GM21529 (cell line): ENCODE results near the gene CROCC2.

Experiments
- ATAC-seq: cut with Tn5 transposase; IDR thresholded peaks from one replicate; pipeline ENCODE4 v1.9.1; 2021; ENCODE audit not compliant: unreplicated experiment

The CROCC2 gene

DNA sequence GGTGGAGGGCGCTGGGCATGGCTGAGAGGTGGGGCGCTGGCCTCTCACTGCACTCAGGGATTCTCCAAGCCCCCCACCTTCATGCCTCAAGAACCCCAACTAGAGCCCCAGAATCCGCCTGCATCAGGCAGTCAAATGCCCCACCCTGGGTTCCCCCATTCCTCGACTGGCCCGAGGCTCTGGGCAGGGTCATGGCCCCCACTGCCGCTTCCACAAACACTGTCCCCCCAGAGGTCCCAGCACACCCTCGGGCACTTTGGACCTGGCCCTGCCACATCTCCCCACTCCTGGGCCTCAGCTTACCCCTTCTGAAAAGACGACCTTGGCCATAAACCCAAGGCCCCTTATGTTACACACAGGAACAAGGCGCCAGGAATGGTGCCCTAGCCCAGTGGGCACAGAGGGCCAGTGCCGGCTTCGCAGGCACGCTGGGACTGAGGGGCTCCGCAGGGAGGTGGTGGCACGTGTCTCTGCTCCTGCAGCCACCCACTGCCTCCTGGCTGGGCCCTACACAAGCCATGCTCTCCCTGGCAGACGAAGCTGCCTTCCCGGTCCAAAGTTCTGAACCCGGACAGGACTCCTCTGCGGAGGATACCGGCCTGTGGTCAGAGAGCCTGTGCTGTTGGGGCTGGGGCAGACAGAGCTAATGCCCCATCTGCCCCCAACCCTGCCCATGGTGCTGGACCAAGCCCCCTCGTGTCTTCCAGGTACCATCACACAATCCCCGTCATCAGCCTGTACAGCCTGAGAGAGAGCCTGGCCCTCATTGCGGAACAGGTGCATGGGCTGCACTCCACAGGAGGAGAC, 30.7 kb upstream of the CROCC2 start:
- ATAC-seq, result no peak

DNA sequence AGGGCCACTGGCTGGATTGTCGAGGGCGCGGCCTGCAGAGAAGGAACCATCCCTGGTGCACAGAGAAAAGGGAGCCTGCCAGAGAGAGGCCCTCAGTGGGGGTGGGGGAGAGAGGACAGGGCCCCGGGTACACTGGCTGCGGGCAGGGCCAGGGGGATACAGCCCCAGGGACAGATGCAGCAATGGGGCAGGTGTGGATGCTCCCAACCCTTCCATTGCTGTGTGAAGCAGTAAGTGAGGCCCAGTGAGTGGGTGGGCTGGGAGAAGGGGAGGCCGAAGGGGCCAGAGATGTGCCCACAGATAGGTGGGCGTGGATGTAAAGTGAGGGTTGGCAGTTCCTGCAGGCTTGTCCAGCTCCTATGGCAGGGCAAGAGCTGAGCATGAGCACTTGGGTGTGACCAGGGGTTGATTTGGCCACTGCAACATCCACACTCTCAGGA, 30.1 kb upstream of the CROCC2 start:
- no peak for ATAC-seq

DNA sequence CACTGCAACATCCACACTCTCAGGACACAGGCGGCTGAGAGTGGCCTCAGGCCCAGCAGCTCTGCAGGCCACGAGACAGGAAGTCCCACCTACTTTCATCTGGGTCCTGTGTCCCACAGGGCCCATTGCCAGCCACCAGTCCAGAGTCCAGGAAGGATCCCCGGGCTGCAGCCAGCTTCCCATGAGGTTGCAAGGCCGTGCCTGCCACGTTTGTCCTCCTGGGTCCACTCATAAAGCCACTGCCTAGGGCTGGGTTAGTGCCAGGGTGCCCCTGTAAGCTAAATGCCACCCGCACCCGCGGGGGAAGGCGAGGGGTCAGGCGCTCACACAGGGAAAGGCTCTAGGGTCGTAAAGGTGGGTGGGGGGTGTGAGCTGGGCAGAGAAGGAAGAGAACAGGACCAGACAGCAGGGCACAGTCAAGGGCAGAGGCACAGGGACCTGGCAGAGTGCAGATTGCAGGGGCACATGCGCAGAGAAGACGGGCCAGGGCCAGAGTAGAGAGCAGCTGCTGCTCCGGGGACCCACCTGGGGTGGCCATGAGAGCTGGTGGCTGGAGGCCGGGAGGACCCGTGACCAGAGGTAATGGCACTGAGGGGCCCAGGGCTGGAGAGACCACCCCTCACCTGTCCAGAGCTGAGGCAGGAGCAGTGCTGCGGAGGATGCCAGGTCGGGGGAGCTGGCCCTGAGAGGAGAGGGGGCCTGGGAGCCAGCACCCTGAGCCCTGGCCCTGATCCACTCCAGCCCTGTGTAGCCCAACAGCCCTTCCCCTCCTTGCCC, 29.5 kb upstream of the CROCC2 start:
- no peak for ATAC-seq

DNA sequence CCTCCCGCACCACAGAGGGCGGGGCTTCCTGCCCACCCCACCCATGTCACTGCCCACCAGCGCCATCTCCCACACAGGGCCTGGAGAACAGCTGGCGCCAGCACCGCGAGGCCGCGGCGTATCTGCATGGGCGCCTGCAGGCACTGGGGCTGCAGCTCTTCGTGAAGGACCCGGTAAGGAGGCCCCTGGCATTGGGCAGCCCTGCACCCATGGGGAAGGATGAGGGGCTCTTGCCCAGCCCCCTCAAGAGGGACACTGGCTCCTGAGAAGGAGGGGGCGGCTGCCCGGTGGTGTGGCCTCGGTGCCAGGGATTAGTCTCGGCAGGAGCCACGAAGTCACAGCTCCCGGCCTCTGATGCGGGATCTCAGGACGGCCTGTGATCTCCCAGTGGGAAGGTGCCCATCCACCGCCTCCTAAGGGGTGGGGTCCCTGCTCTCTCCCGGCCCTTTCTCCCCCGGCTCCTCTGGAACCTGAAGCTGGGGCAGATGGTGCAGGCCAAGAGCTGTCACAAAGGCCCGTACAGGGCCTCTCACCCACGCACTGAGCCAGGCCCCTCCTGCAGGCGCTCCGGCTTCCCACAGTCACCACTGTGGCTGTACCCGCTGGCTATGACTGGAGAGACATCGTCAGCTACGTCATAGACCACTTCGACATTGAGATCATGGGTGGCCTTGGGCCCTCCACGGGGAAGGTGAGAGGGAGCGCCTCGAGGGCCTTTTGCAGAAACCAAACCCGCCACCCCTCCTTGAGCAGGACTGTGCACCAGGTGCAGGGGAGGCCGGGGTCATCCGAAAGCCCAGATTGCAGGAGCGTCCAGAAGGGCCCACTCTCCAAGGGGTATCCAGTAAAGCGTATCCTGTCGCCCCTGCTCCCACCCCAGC, 28.4 kb upstream of the CROCC2 start:
- no peak for ATAC-seq

DNA sequence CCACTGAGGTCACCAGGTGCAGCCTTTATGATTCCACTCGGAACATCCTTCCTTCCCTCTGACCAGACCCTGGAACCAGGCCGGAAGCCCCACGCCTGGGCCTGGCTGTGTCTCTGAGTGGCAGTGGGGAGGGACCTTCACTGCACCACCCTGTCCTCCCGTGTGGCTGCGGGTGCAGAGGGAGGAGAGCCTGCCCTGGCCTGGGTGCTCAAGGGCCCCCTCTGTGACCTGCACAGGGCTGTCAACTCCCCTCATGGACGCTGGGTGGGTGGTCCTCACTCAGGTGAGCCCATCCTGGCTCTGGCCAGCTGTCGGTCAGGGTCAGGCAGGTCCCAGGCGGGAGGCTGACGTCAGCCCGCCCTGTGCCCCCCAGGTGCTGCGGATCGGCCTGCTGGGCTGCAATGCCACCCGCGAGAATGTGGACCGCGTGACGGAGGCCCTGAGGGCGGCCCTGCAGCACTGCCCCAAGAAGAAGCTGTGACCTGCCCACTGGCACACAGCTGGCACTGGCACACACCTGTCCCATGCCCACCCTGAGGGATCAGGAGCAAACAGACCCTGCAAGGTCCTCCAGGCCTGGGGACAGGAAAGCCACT, 27.7 kb upstream of the CROCC2 start:
- ATAC-seq, result no peak

DNA sequence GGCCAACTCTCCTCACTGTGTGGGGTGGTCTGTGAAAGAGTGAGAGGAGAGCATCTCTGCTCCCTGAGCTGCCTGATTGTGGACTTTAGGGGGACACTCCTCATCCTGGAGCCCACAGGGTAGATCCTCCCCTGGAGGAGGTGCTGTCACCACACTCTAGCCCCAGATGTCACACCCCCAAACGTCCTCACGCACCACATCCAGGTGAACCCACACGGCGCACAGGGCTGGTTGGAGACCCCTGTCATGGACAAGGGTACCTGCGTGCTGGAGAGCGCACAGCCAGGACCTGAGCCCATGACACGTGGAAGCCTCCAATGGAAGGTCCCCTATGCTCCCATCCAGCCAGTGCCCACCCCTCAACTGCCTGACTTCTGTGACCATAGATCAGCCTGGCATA, 27.0 kb upstream of the CROCC2 start:
- no peak for ATAC-seq

DNA sequence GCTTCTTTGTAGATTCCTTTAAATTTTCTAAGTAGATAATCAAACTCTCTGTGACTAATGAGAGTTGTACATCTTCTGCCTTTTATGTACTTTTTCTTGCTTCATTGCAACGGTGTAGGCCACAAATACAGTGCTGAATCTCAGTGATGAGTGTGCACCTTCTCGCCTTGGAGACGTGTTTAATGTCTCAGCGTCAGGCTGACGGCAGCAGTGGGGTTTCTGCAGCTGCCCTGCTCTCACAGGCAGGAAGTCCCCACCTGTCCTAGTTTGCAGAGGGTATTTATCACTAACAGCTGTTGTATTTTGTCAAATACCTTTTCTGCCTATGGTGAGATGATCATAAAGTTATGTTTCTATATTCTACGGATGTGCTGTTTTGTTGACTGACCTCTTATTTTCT, 24.2 kb upstream of the CROCC2 start:
- no peak for ATAC-seq

DNA sequence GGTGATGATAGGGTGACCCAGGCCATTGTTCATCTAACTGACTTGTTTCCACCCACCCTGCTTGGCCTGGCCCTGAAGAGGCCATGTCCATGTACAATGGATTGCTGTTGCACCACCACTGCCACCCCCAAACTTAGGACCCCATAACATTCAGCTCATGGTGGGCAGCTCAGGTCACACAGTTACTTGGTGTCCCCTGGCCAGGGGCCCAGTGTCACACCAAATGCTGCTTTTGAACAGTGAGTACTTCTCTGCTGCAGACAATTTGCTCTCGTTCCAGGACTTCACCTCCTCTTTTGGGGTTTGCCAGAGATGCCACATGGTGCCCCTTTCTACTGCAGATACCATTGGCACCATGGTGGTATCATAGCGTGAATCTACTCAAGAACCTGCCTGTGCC, 21.9 kb upstream of the CROCC2 start:
- ATAC-seq, result no peak

DNA sequence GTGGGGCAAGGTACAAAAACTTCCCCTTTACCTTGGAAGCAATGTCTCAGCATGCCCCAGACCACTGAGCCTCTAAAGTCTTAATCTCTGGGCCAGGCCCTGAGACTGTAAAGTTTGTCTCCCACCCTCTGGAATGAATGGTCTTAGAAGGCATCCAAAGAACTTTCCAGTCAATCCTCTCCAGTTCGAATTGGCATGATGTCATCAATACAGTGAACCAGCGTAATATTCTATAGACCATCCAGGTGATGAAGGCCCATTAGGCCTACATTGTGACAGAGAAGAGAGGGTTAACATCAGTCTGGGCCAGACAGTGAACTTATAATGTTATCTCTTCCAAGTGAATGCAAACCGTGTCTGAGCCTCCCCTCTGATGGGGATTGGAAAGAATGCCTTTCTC, 21.4 kb upstream of the CROCC2 start:
- no peak for ATAC-seq

DNA sequence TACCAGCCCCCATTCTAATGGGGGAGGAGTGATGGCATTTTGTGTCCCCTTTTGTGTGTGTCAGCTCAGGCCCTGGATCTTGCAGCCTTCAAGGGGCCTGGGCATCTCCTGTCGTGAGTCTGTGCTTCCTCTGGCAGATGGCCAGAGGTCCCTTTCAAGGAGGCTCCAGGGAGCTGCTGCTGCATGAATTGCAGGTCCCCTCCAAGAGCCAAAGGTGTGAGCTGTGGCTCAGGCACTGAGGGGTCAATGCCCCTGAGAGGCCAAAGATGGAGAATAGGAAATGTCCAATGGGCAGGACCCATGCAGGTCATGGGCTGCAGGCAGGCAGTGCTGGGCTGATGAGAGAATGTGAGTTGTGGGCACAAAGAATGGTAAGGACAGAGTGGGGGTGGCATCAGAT, 20.6 kb upstream of the CROCC2 start:
- ATAC-seq, result no peak

DNA sequence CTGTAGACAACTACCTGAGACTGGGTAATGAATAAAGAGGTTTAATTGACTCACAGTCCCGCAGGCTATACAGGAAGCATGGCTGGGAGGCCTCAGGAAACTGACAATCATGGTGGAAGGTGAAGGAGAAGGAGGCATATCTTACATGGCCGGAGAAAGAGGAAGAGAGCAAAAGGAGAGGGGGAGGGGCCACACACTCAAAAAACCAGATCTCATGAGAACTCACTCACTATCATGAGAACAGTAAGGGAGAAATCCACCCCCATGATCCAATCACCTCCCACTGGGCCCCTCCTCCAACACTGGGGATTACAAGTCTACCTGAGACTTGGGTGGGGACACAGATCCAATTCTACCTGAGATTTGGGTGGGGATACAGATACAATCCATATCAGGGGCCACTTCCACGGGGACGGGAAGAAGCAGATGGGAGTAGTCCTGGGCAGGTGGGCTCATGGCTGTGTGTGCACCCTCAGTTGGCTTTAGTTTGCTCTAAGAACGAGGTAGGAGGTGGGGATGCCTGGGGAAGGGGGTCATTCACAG, 20.0 kb upstream of the CROCC2 start:
- no peak for ATAC-seq

DNA sequence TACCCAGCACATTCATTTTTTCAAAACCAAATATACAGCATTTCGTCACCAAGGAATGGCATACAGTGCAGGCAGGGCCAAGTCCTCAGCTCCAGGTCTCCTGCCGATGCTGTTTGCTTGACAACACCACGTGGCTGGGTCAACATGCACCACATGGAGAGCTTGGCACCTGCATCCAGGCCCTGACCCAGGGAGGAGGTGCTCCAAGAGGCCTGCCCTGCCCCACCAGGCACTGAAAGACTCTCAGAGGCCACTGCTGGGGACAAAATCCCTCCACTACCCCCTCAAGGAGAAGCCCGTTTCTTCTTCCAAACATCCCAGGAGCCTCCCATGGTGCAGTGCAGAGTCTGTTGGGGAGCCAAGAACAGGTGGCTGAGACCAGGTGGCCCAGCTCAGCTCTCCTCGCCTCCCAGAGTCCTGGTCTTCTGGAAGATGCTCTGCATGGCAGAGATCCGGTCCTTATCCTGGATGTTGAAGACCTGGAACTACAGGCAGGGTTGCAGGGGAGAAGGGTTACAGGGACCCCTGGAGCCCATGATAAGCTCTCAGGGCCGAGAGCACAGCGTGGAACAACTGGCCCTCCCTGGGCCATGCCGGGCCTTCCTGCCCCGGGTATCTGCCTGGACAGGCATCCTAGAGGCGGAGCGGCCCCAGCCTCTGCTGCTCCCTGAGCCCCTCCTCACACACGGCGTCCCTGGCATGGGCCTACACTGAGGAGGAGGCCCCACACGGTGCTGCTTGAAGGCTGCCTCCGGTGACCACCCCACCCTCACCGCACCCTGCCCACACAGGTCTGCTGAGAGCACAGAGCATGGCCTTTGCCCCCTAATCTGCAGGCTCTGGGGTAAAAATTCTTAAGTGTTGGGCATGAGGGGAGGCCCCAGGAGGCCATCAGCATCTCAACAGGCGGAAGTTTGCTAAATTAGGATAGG, 19.2 kb upstream of the CROCC2 start:
- no peak for ATAC-seq

DNA sequence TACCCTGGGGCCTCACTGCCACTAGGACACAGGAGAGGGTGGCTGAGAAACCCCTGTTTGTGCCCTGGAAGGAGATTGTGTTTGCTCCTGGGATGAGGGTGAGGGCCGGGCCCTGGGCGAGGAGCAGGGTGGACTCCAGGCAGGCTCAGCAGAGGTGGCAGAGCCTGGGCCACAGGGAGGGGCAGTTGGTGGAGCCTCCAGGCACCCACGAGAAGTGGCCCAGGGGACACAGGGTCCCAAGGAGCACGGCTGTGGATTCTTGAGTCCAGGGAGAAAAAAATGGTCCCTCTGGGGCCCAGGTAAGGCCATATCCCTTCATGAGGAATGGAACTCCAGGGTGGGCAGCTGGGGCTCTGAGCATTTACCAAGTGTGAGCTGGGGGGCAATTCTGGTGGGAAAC, 18.5 kb upstream of the CROCC2 start:
- no peak for ATAC-seq

DNA sequence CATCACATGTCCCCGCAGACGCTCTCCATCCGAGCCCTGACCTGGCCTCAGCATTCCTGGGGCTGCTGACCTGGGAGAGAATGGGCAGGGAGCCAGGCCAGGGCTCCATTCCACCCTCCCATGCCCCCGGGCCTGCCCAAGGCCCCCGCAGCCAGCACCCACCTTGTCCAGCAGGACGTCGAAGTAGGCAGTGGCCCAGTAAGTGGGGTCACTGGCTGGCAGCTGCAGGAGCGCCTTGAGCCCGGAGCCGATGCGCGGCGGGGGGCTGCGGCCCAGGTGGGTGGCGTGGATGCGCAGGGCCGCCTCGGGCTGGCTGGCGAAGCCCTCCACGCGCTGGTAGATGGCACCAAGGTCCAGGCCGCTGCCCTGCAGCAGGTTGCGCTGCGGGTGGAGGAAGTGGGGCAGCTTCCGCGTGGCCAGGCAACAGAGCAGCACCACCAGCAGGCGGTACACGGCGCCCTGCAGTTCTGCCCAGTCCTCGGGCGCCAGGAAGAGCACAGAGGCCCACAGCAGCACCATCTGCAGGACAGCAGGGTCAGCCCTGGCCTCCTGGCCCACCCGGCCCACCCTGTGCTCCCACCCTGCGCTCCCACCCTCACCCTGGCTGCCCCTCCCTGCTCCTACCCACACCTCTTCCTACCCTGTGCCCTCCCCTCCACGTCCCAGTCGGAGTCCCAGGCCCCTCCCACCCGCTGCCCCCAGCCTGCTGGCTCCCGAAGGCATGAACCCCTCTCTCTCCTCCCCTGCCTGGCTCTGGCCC, 17.8 kb upstream of the CROCC2 start:
- no peak for ATAC-seq

DNA sequence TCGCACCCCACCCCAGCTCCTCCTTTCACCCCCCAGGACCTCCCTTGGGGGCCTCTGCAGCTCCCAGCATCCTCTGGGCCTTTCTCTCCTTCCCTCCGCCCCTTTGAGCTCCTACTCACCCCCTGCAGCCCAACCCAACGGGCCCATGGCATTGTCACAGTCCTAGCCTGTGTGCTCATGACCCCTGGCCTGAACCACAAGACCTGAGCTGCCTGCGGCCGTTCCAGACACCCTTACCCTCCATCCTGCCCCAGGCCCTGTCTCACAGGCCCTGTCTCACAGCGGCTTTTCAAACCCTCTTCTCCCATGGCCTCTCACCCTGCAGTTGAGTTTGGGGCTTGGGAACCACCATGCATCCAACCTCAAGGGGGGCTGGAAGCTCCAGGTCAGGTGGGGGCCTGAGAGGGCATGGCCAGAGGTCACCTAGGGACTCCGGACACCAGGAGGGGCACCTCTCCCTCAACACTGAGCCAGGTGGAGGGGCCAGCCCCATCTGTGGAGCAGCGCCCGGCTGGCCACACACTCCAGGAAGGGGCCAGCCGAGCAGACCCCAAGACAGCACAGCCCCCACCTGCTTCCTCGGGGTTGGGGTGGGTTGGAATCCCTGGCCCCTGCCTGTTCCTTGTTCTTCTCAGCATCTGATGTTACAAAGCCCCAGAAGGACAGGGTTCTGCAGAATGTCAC, 17.1 kb upstream of the CROCC2 start:
- no peak for ATAC-seq

DNA sequence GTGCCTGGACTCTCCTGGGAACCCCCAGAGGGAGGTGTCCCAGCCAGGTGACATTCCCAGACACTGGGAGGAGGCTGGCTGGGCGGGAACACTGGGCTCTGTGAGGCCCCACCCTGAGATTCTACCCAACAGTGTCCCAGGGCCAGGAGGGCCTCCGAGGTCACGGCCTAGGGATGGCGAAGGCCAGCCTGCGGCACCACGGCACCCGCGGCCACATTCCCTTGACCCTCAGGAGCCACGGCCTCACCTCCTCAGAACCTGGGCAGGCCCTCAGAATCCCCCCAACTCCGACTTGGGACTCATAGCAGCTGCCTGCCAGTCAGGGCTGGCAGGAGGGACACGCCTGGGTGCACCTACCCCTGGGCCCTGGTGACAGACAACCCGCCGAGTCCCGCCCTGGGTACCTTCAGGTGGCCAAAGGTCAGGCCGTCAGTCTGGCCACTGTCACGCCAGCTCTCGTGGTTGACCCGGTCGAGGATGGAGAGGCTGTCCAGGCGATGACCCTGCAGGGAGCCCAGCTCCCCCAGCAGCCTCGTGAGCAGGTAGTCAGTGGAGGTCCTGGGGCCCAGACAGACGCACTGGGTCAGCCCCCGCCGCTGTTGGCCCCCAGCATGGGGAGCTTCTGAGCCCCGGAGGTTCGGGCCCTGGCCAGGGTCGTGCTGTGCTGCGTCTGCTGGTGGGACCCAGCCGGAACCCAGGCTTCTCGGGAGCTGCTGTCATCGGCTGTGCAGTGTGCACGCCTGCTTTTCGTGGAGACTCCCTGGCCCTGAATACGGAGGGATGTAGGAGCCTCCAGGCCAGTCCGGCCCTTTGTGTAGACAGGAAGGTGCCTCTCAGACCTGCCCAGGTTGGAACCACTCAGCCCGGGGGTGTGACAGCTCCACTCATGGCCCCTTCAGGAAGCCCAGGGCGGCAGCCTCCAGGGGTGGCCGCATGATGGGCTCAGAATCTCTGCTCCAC, 16.3 kb upstream of the CROCC2 start:
- ATAC-seq, result no peak

DNA sequence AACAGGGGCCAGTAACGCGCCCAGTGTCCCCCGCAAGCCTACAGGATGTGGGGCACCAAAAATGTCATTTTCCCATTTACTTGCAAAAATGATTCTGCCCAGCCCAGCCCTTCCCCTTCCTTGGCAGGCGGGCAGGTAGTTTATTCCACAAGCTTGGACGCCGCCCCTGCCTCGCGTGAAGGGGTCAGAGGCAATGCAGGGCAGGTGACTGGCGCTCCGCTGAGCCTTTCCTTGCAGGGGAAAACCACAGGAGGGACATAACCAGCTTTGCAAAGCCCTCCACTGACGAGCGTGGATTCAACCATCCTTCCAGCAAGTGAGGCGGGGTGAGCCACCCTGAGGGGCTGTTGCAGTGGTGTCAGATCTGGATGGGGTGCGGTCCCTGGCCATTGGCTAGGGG, 15.4 kb upstream of the CROCC2 start:
- no peak for ATAC-seq
